Stimulated activated CD4-positive, alpha-beta T cell treated with anti-CD3 and anti-CD28 coated beads, Interleukin-1b, Interleukin-23, amount 100 ng/mL, for 24 hours (primary cell): ENCODE measurements around the gene AQP12A.

Source experiments
- DNase-seq, 4 experiments: peaks; one replicate each; pipeline ENCODE4 v3.0.0-alpha.2; 2020; ENCODE audit warnings: low read depth in 4 of 4, low spot score in 1 of 4

Gene AQP12A

GRCh38 chr2:240704651-240705050 is 13.0 kb downstream of the AQP12A start:
- DNase-seq: peak in 3 of 4 experiments; percentile 7 to 13 (median 10)

GRCh38 chr2:240705204-240705791 is 13.6 kb downstream of the AQP12A start:
- DNase-seq: no peak

GRCh38 chr2:240707043-240707756 is 15.5 kb downstream of the AQP12A start:
- no peak for DNase-seq

- DNase-seq: no peak
Measured at GRCh38 chr2:240707821-240708220, 16.2 kb downstream of the AQP12A start.

GRCh38 chr2:240708457-240708856 is 16.8 kb downstream of the AQP12A start:
- no peak for DNase-seq

- DNase-seq: no peak
Measured at GRCh38 chr2:240711296-240711695, 19.6 kb downstream of the AQP12A start.

- DNase-seq: no peak
Measured at GRCh38 chr2:240711701-240712100, 20.0 kb downstream of the AQP12A start.

GRCh38 chr2:240712121-240712520 is 20.5 kb downstream of the AQP12A start:
- no peak for DNase-seq

- DNase-seq: no peak
Measured at GRCh38 chr2:240713071-240713927, 21.6 kb downstream of the AQP12A start.

- DNase-seq: no peak
Measured at GRCh38 chr2:240713928-240714746, 22.5 kb downstream of the AQP12A start.

- no peak for DNase-seq
Measured at GRCh38 chr2:240714747-240715725, 23.4 kb downstream of the AQP12A start.

GRCh38 chr2:240716130-240716798 is 24.6 kb downstream of the AQP12A start:
- no peak for DNase-seq

- DNase-seq: no peak
Measured at GRCh38 chr2:240717181-240717641, 25.5 kb downstream of the AQP12A start.

- no peak for DNase-seq
Measured at GRCh38 chr2:240717681-240718581, 26.3 kb downstream of the AQP12A start.

GRCh38 chr2:240718896-240719490 is 27.3 kb downstream of the AQP12A start:
- DNase-seq: no peak

GRCh38 chr2:240719676-240720545 is 28.2 kb downstream of the AQP12A start:
- no peak for DNase-seq
